ENCODE results near the gene TMA7B. TPM values are rescaled to one million over a fixed set of nuclear protein-coding genes. Genes with fewer than 3 reads are reported as not detected.

Gene TMA7B
- total RNA-seq, 1 donor from 2014 or later: not detected

- Mint-ChIP-seq H3K4me1 (peaks cover 31% of the 10 kb centered on the region), H3K27ac (ENCODE audit: unreplicated experiment) (peak overlapping the region; percentile 95), H3K4me3 (no peak overlapping the region), H3K27me3 (ENCODE audit: low read depth) (peaks cover 29% of the 10 kb centered on the region), H3K9me3 (no peaks in the 10 kb centered on the region), H3K36me3 (ENCODE audit: low read depth) (no peaks in the 10 kb centered on the region)
- no peak for TF ChIP-seq CTCF (conservative IDR thresholded peaks at IDR 0.05)
- DNase-seq (ENCODE audit: low read depth, low spot score): no peak
Measured at GRCh38 chr22:39972641-39973040, 12.4 kb downstream of the TMA7B start.

- Mint-ChIP-seq H3K36me3 (ENCODE audit: low read depth) (no peaks in the 10 kb centered on the region), H3K4me3 (no peak overlapping the region), H3K27ac (ENCODE audit: unreplicated experiment) (no peak overlapping the region), H3K9me3 (no peaks in the 10 kb centered on the region), H3K4me1 (peaks cover 24% of the 10 kb centered on the region), H3K27me3 (ENCODE audit: low read depth) (peaks cover 25% of the 10 kb centered on the region)
- DNase-seq (ENCODE audit: low read depth, low spot score): no peak
- TF ChIP-seq CTCF (conservative IDR thresholded peaks at IDR 0.05): no peak
Measured at GRCh38 chr22:39973656-39974055, 13.5 kb downstream of the TMA7B start.

GRCh38 chr22:39974065-39974464 is 13.9 kb downstream of the TMA7B start:
- Mint-ChIP-seq H3K4me3 (no peak overlapping the region), H3K4me1 (peaks cover 19% of the 10 kb centered on the region), H3K36me3 (ENCODE audit: low read depth) (no peaks in the 10 kb centered on the region), H3K27me3 (ENCODE audit: low read depth) (peaks cover 26% of the 10 kb centered on the region), H3K27ac (ENCODE audit: unreplicated experiment) (no peak overlapping the region), H3K9me3 (no peaks in the 10 kb centered on the region)
- DNase-seq (ENCODE audit: low read depth, low spot score): no peak
- no peak for TF ChIP-seq CTCF (conservative IDR thresholded peaks at IDR 0.05)

- DNase-seq (ENCODE audit: low read depth, low spot score): no peak
- peaks cover 29% of the 10 kb centered on the region for H3K27me3 Mint-ChIP-seq (ENCODE audit: low read depth)
- H3K36me3 Mint-ChIP-seq (ENCODE audit: low read depth): no peaks in the 10 kb centered on the region
- H3K4me1 Mint-ChIP-seq: peaks cover 3% of the 10 kb centered on the region
- no peaks in the 10 kb centered on the region for H3K9me3 Mint-ChIP-seq
- no peak overlapping the region for H3K27ac Mint-ChIP-seq (ENCODE audit: unreplicated experiment)
- H3K4me3 Mint-ChIP-seq: no peak overlapping the region
- TF ChIP-seq CTCF (conservative IDR thresholded peaks at IDR 0.05): no peak
Measured at GRCh38 chr22:39979048-39979447, 18.9 kb downstream of the TMA7B start.

- DNase-seq (ENCODE audit: low read depth, low spot score): no peak
- Mint-ChIP-seq H3K4me3 (no peak overlapping the region), H3K27me3 (ENCODE audit: low read depth) (peaks cover 31% of the 10 kb centered on the region), H3K9me3 (no peaks in the 10 kb centered on the region), H3K4me1 (peaks cover 3% of the 10 kb centered on the region), H3K36me3 (ENCODE audit: low read depth) (no peaks in the 10 kb centered on the region), H3K27ac (ENCODE audit: unreplicated experiment) (no peak overlapping the region)
- no peak for TF ChIP-seq CTCF (conservative IDR thresholded peaks at IDR 0.05)
Measured at GRCh38 chr22:39979458-39979857, 19.3 kb downstream of the TMA7B start.

- Mint-ChIP-seq H3K27ac (ENCODE audit: unreplicated experiment) (no peak overlapping the region), H3K4me1 (peaks cover 3% of the 10 kb centered on the region), H3K4me3 (no peak overlapping the region), H3K9me3 (no peaks in the 10 kb centered on the region), H3K27me3 (ENCODE audit: low read depth) (peaks cover 26% of the 10 kb centered on the region), H3K36me3 (ENCODE audit: low read depth) (no peaks in the 10 kb centered on the region)
- no peak for TF ChIP-seq CTCF (conservative IDR thresholded peaks at IDR 0.05)
- DNase-seq (ENCODE audit: low read depth, low spot score): no peak
Measured at GRCh38 chr22:39980596-39980995, 20.4 kb downstream of the TMA7B start.

All from neural crest cell (in vitro differentiated cells).